Lung (tissue), 12 donors: ENCODE results near the gene ATP11A. TPM values are rescaled to one million over a fixed set of nuclear protein-coding genes. Genes with fewer than 3 reads are reported as not detected.

Experiments used
- ATAC-seq: fragments of 200-7000 bp; cut with Tn5 transposase; one replicate; pipeline ENCODE4 v1.9.1; 2020; ENCODE audit warnings: moderate number of reproducible peaks; ENCODE audit not compliant: insufficient read depth, low FRiP score
- DNase-seq, 3 donors: peaks; one replicate each; pipeline ENCODE4 v3.0.0-alpha.2; 2013 to 2017
- H3K27ac ChIP-seq, 2 donors: one replicate each; pipeline ENCODE4 v1.5.1; 2013; ENCODE audit warnings: mild to moderate bottlenecking in 2 of 2, moderate library complexity in 2 of 2, control low read depth in 1 of 2, inconsistent platforms in 1 of 2, low read depth in 1 of 2, low read length in 1 of 2
- H3K27me3 ChIP-seq, 3 donors: one replicate each; pipeline ENCODE4 v1.5.1; 2013; ENCODE audit warnings: low read length in 2 of 3; ENCODE audit not compliant: control insufficient read depth in 3 of 3, insufficient read depth in 3 of 3
- H3K36me3 ChIP-seq, 4 donors: one replicate each; pipeline ENCODE4 v1.5.1; 2013; ENCODE audit warnings: low read length in 4 of 4, mild to moderate bottlenecking in 1 of 4, moderate library complexity in 1 of 4; ENCODE audit not compliant: control insufficient read depth in 4 of 4, insufficient read depth in 4 of 4
- H3K4me1 ChIP-seq, 5 donors: one replicate each; pipeline ENCODE4 v1.5.1; 2013; ENCODE audit warnings: low read length in 5 of 5, mild to moderate bottlenecking in 2 of 5, moderate library complexity in 1 of 5; ENCODE audit not compliant: control insufficient read depth in 5 of 5, insufficient read depth in 5 of 5
- H3K4me3 ChIP-seq: one replicate; pipeline ENCODE4 v1.5.1; 2013; ENCODE audit warnings: mild to moderate bottlenecking, control low read depth, moderate library complexity
- H3K9ac ChIP-seq, 2 donors: one replicate each; pipeline ENCODE4 v1.5.1; 2013; ENCODE audit warnings: low read length in 2 of 2, control low read depth in 1 of 2; ENCODE audit not compliant: insufficient read depth in 1 of 2
- H3K9me3 ChIP-seq, 4 donors: one replicate each; pipeline ENCODE4 v1.5.1; 2013; ENCODE audit warnings: low read length in 3 of 4, mild to moderate bottlenecking in 1 of 4, moderate library complexity in 1 of 4; ENCODE audit not compliant: control insufficient read depth in 4 of 4, insufficient read depth in 3 of 4
- WGBS, 2 donors: extraction: QIAGEN DNeasy Blood & Tissue Kit; methylation state at CpG; one replicate each; pipeline ENCODE4 v1.1.7; 2013; 5-methylcytosine and 5-hydroxymethylcytosine counted together
- polyA plus RNA-seq, 2 donors: library from polyadenylated mRNA; stranded (reverse); fragments of 200-250 nt; gene quantifications; one replicate each; pipeline ENCODE4 v1.2.1, GENCODE V29; 2013
- total RNA-seq, 2 donors: library from RNA; depleted of rRNA in 1 of 2; stranded (reverse); fragments of >200 nt in 1 of 2; gene quantifications; one replicate each; pipeline ENCODE4 v1.2.1, GENCODE V29; 2014 to 2021
- TF ChIP-seq, protein P1 (sequence below): IDR thresholded peaks from 2 replicates; pipeline ENCODE4 v1.5.1; 2012; ENCODE audit warnings: mild to moderate bottlenecking; ENCODE audit errors: control extremely low read depth, extremely low read depth
- donor health status: control.
- donor health status: control.
- donor health status: Bipolar disorder and iron deficiency.
- donor health status: healthy.
- donor health status: DM: yes; HTN: yes; CAD: no.

Gene ATP11A
- total and polyA plus RNA-seq, 4 donors: 46.3 to 317 (median 162) TPM

DNA sequence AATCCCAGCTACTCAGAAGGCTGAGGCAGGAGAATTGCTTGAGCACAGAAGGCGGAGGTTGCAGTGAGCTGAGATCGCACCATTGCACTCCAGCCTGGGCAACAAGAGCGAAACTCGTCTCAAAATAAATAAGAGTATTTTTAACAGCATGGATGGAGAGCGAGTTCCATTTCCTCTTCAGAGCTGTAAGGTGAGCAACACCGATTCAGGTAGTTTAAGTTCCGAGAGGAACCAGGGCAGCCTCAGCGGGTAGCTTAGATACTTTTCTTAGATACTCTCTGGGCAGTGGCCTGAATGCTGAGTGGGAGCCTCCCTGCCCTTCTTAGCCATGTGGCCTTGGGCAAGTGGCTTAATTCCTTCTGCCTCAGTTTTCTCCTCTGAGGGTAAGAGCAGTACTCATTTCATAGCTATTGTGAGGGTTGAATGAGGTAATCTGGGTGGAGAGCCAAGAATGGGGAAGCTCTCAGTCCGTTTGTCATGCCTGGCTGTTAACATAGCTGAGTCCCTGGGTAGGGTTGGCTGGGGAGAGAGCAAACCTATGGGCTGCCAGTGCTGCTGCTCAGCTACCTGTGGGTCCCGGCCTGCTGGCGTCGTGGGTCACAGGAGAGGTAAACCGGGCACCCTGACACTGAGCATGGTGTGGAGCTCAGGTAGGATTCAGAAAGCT is 4.1 kb downstream of the ATP11A start:
- 60 to 74% methylated on average over 13 of the region's 13 CpGs for WGBS, 2 donors
- Histone ChIP-seq H3K4me3 (no peak overlapping the region), H3K36me3 (peaks cover 0 to 5% (median 0%) of the 10 kb centered on the region in 4 donors), H3K9ac (peak overlapping the region; percentile 79 to 88), H3K4me1 (peaks cover 0 to 21% (median 11%) of the 10 kb centered on the region in 5 donors), H3K27ac (peak overlapping the region; percentile 69 to 87), H3K27me3 (peaks cover 0 to 5% (median 0%) of the 10 kb centered on the region in 3 donors), H3K9me3 (no peaks in the 10 kb centered on the region)
- ATAC-seq (peak; percentile 10), DNase-seq (peak in 2 of 3 donors; percentile 61 to 70)
- TF ChIP-seq, protein P1, sequence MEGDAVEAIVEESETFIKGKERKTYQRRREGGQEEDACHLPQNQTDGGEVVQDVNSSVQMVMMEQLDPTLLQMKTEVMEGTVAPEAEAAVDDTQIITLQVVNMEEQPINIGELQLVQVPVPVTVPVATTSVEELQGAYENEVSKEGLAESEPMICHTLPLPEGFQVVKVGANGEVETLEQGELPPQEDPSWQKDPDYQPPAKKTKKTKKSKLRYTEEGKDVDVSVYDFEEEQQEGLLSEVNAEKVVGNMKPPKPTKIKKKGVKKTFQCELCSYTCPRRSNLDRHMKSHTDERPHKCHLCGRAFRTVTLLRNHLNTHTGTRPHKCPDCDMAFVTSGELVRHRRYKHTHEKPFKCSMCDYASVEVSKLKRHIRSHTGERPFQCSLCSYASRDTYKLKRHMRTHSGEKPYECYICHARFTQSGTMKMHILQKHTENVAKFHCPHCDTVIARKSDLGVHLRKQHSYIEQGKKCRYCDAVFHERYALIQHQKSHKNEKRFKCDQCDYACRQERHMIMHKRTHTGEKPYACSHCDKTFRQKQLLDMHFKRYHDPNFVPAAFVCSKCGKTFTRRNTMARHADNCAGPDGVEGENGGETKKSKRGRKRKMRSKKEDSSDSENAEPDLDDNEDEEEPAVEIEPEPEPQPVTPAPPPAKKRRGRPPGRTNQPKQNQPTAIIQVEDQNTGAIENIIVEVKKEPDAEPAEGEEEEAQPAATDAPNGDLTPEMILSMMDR: no peak

DNA sequence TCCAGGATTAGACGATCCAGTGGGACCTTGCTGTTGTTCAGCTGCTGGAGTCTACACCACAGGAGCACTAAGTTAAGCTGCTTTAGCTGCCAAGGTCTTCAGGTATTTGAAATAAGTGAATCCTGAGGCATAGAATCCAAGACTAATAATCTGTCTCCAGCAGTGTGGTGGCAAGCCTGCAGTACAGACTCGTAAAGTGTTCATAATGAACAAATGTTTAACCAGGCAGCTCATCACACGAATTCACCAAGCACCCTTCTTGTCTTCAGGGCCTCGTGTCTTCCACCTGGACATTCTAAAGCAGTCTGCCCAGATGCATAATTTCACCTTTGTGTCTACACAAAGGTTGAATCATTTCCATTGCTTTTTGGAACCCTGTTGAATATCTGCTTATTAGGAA is 5.3 kb downstream of the ATP11A start:
- Histone ChIP-seq H3K27ac (peak overlapping the region in 1 of 2 donors; percentile 56), H3K4me1 (peaks cover 5 to 21% (median 14%) of the 10 kb centered on the region in 5 donors), H3K27me3 (peaks cover 0 to 5% (median 0%) of the 10 kb centered on the region in 3 donors), H3K36me3 (peaks cover 0 to 5% (median 0%) of the 10 kb centered on the region in 4 donors), H3K9ac (peak overlapping the region; percentile 50 to 88), H3K9me3 (no peaks in the 10 kb centered on the region), H3K4me3 (no peak overlapping the region)
- TF ChIP-seq, protein P1: no peak
- 74 to 89% methylated on average over 4 of the region's 4 CpGs for WGBS, 2 donors
- no peak for ATAC-seq
- DNase-seq: peak in 1 of 3 donors; percentile 10

DNA sequence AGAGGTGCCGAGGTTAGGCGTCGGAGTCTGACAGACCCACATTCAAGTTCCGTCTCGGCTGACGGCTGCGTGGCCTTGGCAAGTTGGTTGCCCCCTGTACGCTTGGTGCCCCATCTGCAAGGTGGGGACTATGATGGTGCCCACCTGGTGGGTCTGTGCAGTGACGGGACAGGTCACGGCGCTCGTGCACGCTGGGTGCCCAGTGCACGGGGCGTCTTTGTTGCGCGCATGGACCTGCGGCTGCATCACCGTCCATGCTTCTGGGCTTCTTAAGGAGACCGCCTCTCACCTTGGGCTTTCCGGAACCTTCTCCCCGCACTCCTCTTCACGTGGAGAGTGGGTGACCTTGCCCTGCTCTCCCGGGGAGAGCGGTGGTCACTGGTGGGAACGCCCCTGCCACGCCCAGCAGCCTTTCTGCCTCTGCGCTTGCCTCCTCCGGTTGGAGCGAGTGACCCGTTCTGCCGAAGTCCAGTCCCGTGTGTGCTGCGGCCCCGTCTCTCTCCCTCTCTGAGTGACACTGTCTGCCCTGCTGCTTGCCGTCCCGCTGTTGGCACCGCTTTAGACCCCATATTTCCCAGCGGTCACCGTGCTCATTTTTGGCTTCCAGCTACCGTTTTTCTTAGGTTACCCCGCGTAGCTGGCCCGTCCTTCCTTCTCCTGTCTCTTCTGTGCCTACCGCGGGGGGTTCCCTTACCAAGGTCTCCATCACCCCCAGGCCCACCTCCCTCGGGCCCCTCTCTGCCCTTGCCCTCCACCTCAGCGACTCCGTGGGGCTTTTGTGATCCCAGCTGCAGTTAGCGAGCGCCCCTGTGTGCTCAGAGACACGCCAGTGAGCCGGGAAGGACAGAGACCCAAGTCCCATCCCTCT is 6.4 kb downstream of the ATP11A start:
- Histone ChIP-seq H3K27ac (peak overlapping the region in 1 of 2 donors; percentile 62), H3K4me1 (peaks cover 5 to 25% (median 14%) of the 10 kb centered on the region in 5 donors)
- TF ChIP-seq, protein P1: no peak

More for the DNA sequence above, 6.4 kb downstream of the ATP11A start:
- Histone ChIP-seq H3K27me3 (peaks cover 0 to 5% (median 0%) of the 10 kb centered on the region in 3 donors), H3K9ac (peak overlapping the region in 1 of 2 donors; percentile 59), H3K9me3 (no peaks in the 10 kb centered on the region), H3K36me3 (peaks cover 0 to 5% (median 0%) of the 10 kb centered on the region in 4 donors), H3K4me3 (no peak overlapping the region)
- 81 to 92% methylated on average over 53 of the region's 53 CpGs for WGBS, 2 donors
- ATAC-seq (no peak), DNase-seq (peak in 1 of 3 donors; percentile 12)
